ENCODE results near the gene TSHZ2.

GRCh38 chr20:53510704-53511103 is 538.5 kb downstream of the TSHZ2 start:
- TF ChIP-seq CTCF (conservative IDR thresholded peaks at IDR 0.05) (no peak), ZFX (IDR thresholded peaks at IDR 0.05) (no peak)

All from C4-2B (cell line).